Kidney (tissue), 14 donors: Measurements from ENCODE around the gene LMO1. TPM values are rescaled to one million over a fixed set of nuclear protein-coding genes. Genes with fewer than 3 reads are reported as not detected.

Source experiments
- DNase-seq, 5 donors: peaks; one replicate each; pipeline ENCODE4 v3.0.0-alpha.2; 2013 to 2020
- FAIRE-seq: peaks from 2 replicates; lab custom pipeline; 2012; peaks lifted over from hg19 to GRCh38; lab: Jason Lieb, UNC
- H3K27ac ChIP-seq, 2 donors: one replicate each; pipeline ENCODE4 v1.7.0; 2013; ENCODE audit warnings: low read depth in 2 of 2, low read length in 2 of 2, inconsistent platforms in 1 of 2
- H3K27me3 ChIP-seq: one replicate; pipeline ENCODE4 v1.7.1; 2013; ENCODE audit warnings: low read length, inconsistent platforms; ENCODE audit not compliant: control insufficient read depth, insufficient read depth
- H3K36me3 ChIP-seq, 3 donors: one replicate each; pipeline versions ENCODE4 v1.7.0 to v1.7.1; 2013; ENCODE audit warnings: low read length in 3 of 3, control low read depth in 1 of 3, inconsistent platforms in 1 of 3; ENCODE audit not compliant: insufficient read depth in 3 of 3, control insufficient read depth in 2 of 3
- H3K4me1 ChIP-seq, 3 donors: one replicate each; pipeline versions ENCODE4 v1.7.0 to v1.7.1; 2013; ENCODE audit warnings: low read length in 3 of 3, inconsistent platforms in 1 of 3, low read depth in 1 of 3; ENCODE audit not compliant: control insufficient read depth in 2 of 3, insufficient read depth in 2 of 3
- H3K4me3 ChIP-seq, 3 donors: one replicate each; pipeline versions ENCODE4 v1.7.0 to v1.8.1; 2013; ENCODE audit warnings: low read length in 3 of 3, control low read depth in 1 of 3, inconsistent platforms in 1 of 3
- H3K9ac ChIP-seq, 3 donors: one replicate each; pipeline versions ENCODE4 v1.7.0 to v1.7.1; 2013; ENCODE audit warnings: low read length in 3 of 3, control low read depth in 1 of 3, inconsistent platforms in 1 of 3
- H3K9me3 ChIP-seq, 3 donors: one replicate each; pipeline versions ENCODE4 v1.7.0 to v1.7.1; 2013; ENCODE audit warnings: low read length in 3 of 3, control low read depth in 1 of 3, inconsistent platforms in 1 of 3; ENCODE audit not compliant: control insufficient read depth in 2 of 3, insufficient read depth in 1 of 3
- CTCF ChIP-seq: IDR thresholded peaks from 3 replicates; pipeline ENCODE4 v1.5.1; 2012; ENCODE audit warnings: mild to moderate bottlenecking, moderate library complexity, borderline replicate concordance; ENCODE audit not compliant: insufficient read depth; ENCODE audit errors: extremely low read depth
- intact Hi-C: fragments of 100-400 bp; cut with DNase I; formaldehyde crosslinking; loops from one replicate; pipeline ENCODE4 v1.11.1; 2022
- polyA plus RNA-seq: library from polyadenylated mRNA; stranded (reverse); fragments of 350-450 nt; fragmentation: Illumina TruSeq; extraction: RNeasy Lipid Tissue Mini Kit (QIAGEN cat#74804); gene quantifications from one replicate; pipeline ENCODE4 v1.2.3, GENCODE V29; 2014; ENCODE audit warnings: low read depth, low replicate concordance; ENCODE audit not compliant: insufficient read depth
- total RNA-seq: library from RNA; stranded (reverse); fragmentation: NEBNext Ultra II Directional; extraction: Animal tissue kit (Norgen Biotek cat#: 25700); gene quantifications from one replicate; pipeline ENCODE4 v1.2.1, GENCODE V29; 2021
- donor health status: control.
- donor health status: control.
- donor health status: control.
- donor health status: control.
- donor health status: control.
- donor health status: DM: yes; HTN: yes; CAD: no.
- donor health status: Normal renal cell carcinoma (clear cell type).

Gene LMO1
- total and polyA plus RNA-seq, 2 donors from 2014 or later, result 0.95 TPM; not detected in 1

- DNase-seq, result no peak
- Histone ChIP-seq H3K4me1 (no peaks in the 10 kb centered on the region), H3K27ac (no peak overlapping the region), H3K27me3 (no peaks in the 10 kb centered on the region), H3K36me3 (no peaks in the 10 kb centered on the region), H3K9me3 (no peaks in the 10 kb centered on the region), H3K4me3 (no peak overlapping the region), H3K9ac (no peak overlapping the region)
- FAIRE-seq, result no peak
- TF ChIP-seq CTCF, result no peak
- intact Hi-C loops, result loop anchor here (5.0 kb wide), 1 partner anchor 343 kb away; no protein-coding TSS in a partner anchor
Measured at GRCh38 chr11:8224711-8225110, 39.0 kb downstream of the LMO1 start.

GRCh38 chr11:8224161-8224591, 39.5 kb downstream of the LMO1 start:
- intact Hi-C loops, result loop anchor here (5.0 kb wide), 1 partner anchor 343 kb away; no protein-coding TSS in a partner anchor
- TF ChIP-seq CTCF, result no peak
- Histone ChIP-seq H3K36me3 (no peaks in the 10 kb centered on the region), H3K9ac (no peak overlapping the region), H3K4me3 (no peak overlapping the region), H3K4me1 (no peaks in the 10 kb centered on the region), H3K27ac (no peak overlapping the region), H3K27me3 (no peaks in the 10 kb centered on the region), H3K9me3 (no peaks in the 10 kb centered on the region)
- DNase-seq (no peak), FAIRE-seq (no peak)

GRCh38 chr11:8223513-8223900, 40.2 kb downstream of the LMO1 start:
- intact Hi-C loops, result loop anchor here (5.0 kb wide), 1 partner anchor 344 kb away; no protein-coding TSS in a partner anchor
- DNase-seq (no peak), FAIRE-seq (no peak)
- Histone ChIP-seq H3K4me1 (no peaks in the 10 kb centered on the region), H3K27me3 (no peaks in the 10 kb centered on the region), H3K27ac (no peak overlapping the region), H3K4me3 (no peak overlapping the region), H3K36me3 (no peaks in the 10 kb centered on the region), H3K9ac (no peak overlapping the region), H3K9me3 (no peaks in the 10 kb centered on the region)
- TF ChIP-seq CTCF, result no peak
